ENCODE results near the gene OVCA2.
A peak's percentile ranks its signal among the peaks of the same experiment; 100 is the strongest.

OVCA2 gene

DNA sequence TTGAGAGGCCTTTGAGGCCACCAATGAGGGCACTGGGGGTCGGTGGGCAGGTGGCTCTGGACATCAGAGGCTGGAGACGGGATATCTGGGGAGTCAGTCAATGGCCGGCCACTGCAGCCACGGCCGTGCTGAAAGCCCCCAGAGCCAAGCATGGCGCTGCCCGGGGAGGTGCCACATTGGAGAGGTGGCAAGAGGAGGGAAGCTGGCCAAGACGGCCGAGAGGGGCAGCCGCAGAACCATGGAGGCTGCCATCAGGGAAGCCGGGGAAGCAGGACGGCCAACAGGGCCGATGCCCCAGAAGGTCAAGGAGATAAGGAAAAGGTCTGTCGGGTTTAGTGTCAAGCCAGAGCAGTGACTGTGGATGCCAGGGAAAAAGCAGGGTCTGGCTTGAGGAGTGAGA, 26.5 kb upstream of the OVCA2 start:
- no peak for DNase-seq

GRCh38 chr17:2016494-2016893, 25.3 kb upstream of the OVCA2 start:
- DNase-seq = no peak

- no peak for DNase-seq
Measured at GRCh38 chr17:2017274-2017941, 24.4 kb upstream of the OVCA2 start.

GRCh38 chr17:2018716-2019510, 22.9 kb upstream of the OVCA2 start:
- no peak for DNase-seq

DNA sequence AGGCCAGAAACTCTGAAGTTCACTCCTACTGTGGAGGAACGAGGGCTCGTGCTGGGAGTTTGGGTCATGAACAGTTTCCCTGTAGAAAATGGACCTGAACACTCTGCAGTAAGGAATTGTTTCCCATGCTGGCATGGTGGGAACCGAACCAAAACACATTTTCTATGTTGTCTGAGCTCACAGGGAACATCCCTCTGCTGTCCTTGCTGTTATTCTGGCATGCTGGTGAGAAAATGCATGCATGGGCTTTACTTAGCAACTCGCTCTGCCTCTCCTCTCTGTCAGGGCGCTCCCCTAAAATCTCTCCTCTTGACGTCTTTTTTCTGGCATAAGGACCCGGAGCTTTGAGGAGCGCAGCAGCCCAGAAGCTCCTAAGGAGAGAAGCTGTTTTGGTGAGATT, 22.1 kb upstream of the OVCA2 start:
- no peak for DNase-seq

GRCh38 chr17:2020721-2021120, 21.1 kb upstream of the OVCA2 start:
- no peak for DNase-seq

GRCh38 chr17:2022647-2023240, 19.1 kb upstream of the OVCA2 start:
- DNase-seq = no peak

- no peak for DNase-seq
Measured at GRCh38 chr17:2023256-2023655, 18.6 kb upstream of the OVCA2 start.

- peak; percentile 15 for DNase-seq
Measured at GRCh38 chr17:2023692-2024571, 17.9 kb upstream of the OVCA2 start.

GRCh38 chr17:2024572-2025219, 17.1 kb upstream of the OVCA2 start:
- DNase-seq = no peak

DNA sequence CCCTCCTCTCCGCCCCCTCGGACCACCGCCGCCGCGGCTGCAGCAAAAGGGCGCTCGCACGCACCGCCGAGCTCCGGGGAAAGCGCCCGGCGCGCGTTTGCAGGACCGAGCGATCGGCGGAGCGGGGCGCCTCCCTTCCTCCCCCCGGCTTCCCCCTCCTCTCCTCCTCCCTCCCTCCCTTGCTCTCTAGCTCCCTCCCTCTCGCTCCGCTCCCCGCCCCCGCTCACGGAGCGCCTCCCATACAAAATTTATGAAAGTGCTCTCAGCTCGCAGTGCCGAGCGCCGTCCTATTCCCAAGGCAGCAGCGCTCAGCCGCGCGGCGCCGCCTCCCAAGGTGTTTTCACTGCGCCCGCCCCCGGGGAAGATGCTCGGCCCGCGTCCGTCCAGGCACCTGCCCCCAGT, 16.6 kb upstream of the OVCA2 start, which contains the start of gene RTN4RL1:
TSS of gene RTN4RL1 (minus strand) at position 115 of the 402 bp plus-strand sequence. CDS start 469 bp downstream, outside the sequence.
- DNase-seq = peak; percentile 72

GRCh38 chr17:2025622-2026309, 16.1 kb upstream of the OVCA2 start:
- no peak for DNase-seq

DNA sequence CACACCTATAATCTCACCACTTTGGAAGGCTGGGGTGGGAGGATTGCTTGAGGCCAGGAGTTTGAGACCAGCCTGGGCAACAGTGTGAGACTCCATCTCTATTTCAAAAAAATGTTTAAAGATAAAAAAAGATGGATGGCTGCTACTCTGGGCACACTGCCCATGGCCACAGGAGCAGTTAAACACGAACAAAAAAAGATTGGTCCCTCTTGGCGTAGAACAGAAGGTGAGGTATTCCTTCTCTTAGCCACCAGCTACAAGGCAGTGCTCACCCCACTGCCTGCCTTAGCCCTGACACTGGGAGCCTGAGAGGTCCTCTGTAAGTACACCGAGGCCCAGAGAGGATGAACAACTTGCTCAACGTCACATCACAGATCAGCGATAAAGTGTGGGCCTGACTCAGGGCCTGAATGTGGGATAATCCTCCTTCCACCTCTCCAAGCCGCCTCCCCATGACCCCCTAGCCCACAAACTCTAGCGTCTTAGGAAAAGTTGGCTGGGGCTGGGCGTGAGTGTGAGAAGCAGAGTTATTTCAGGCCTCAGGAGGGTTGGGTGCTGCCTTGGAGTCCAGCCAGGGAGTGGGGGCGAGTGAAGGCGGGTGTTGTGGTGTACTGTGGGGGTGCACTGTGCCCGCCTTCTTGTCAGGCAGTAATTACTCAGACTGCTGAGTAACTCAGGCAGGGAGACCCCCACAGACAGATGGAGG, 14.1 kb upstream of the OVCA2 start:
- no peak for DNase-seq

GRCh38 chr17:2028234-2028614, 13.6 kb upstream of the OVCA2 start:
- DNase-seq = no peak

- DNase-seq = no peak
Measured at GRCh38 chr17:2028737-2029136, 13.1 kb upstream of the OVCA2 start.

DNA sequence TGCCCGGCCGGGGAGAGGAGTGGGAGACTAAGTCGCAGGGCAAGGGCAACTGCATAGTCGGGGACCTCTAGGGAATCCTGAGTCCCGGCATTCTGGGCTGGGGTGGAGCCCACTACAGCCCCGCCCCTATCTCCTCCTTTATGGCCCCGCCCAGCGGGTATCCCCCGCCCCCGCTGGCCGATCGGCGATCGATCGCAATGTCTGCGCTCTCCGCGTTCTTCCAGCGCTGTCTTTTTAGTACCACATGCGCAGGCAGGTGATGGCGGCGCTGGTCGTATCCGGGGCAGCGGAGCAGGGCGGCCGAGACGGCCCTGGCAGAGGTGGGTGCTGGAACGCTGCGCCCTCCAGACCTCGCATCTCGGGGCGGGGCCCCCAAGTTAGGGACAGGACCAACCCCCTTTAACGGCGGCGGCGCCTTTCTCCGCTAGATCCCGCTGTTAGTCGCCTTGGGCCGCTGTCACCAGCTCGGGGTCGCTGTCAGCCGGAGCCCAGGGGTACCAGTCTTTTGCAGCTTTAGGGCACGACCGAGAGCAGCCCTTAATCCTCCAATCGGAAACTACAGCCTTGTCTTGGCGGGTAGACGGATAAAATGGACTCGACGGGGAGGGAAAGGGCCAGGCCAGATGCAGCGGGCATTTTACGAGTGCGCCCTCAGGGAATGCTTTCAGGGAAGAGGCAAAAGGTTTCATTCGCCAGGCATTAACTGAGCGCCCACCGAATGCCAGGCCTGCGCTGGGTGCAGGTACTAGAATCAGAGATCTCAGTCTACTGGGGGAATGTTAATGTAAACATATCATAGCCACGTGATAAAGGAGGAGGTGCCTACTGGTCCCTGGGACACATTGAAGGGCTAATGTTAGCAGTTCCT, 11.7 kb upstream of the OVCA2 start, which contains the start of gene DPH1:
TSS of gene DPH1 (plus strand) at position 243 of the 868 bp plus-strand sequence. CDS start at position 260, 17 bp downstream.
- peak; percentile 83 for DNase-seq

DNA sequence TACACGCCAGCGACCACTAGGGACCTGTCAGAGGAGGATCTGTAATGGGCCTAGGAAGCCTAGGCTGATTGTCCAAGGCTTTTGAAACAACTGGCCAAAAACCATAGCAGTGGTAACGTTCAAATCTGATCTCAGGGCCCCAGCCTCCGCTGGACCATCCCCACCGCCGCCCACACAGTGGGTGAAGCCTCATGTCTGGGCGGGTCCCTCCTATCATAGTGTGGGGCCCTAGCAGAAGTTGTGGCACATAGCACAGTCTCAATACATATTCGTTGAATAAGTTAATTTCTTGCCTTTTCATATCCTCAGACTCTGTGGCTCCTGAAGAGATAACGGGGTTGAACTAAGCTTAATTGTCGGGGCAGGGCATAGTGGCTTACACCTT, 11.1 kb upstream of the OVCA2 start:
- no peak for DNase-seq

DNA sequence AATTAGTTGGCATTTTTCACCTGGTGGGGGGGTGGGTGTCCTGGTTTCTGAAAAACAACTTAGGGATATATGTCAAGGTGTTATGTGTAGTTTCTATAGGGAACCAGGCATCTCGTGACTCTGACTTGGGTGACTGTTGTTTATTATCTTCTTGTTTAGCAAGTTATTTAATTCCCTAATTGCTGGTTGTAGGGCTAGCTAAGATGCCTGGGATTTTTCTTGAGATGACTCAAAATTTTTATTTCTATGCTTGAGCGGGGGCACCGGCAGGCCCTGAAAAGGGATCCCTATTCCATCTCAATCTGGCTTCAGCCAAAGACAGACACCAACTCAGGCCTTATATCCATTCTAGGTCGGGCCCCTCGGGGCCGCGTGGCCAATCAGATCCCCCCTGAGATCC, 8.7 kb upstream of the OVCA2 start:
- no peak for DNase-seq

DNA sequence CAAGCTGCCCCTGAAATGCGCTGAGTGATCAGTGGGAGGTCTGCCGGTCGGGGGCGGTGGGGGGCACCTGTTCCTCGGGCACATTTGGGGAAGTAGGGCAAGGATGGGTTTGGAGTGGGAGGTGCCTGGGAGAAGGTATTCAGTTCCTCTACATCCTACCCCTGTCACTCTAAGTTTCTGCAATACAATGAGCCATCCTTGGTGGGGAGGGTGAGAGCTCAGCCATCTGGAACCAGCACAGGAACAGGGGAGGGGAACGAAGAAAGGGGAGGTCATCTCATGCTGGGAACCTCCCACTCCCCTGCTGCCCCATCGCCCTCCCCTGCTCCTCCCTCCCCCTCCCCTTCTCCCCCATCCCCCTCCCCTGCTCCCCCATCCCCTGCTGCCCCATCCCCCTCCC, 7.7 kb upstream of the OVCA2 start:
- DNase-seq = no peak

Measured in stimulated activated naive CD4-positive, alpha-beta T cell treated with Interleukin-2 at 50 U/mL for 16 hours (primary cell).